ENCODE measurements around the gene IGFBP5. TPM values are rescaled to one million over a fixed set of nuclear protein-coding genes. Genes with fewer than 3 reads are reported as not detected.

Gene IGFBP5
- total RNA-seq, 2 donors from 2014 or later = 44.6 to 68.2 TPM

GRCh38 chr2:216715402-216715974 lies 20.1 kb upstream of the IGFBP5 start:
- intact Hi-C loops (cut with DNase I) = no loop called here
- TF ChIP-seq CTCF (IDR thresholded peaks at IDR 0.05) = no peak
- Histone ChIP-seq H3K27me3 (no peaks in the 10 kb centered on the region), H3K9me3 (no peaks in the 10 kb centered on the region), H3K4me1 (no peaks in the 10 kb centered on the region), H3K36me3 (no peaks in the 10 kb centered on the region), H3K9ac (ENCODE audit: low read depth in 2 of 2, low read length in 2 of 2) (no peak overlapping the region), H3K4me3 (no peak overlapping the region), H3K27ac (no peak overlapping the region)
- DNase-seq = no peak

GRCh38 chr2:216714376-216714775 lies 19.0 kb upstream of the IGFBP5 start:
- Histone ChIP-seq H3K9ac (ENCODE audit: low read depth in 2 of 2, low read length in 2 of 2) (no peak overlapping the region), H3K9me3 (no peaks in the 10 kb centered on the region), H3K27ac (no peak overlapping the region), H3K36me3 (no peaks in the 10 kb centered on the region), H3K27me3 (no peaks in the 10 kb centered on the region), H3K4me1 (no peaks in the 10 kb centered on the region), H3K4me3 (no peak overlapping the region)
- DNase-seq = no peak
- intact Hi-C loops (cut with DNase I) = no loop called here
- TF ChIP-seq CTCF (IDR thresholded peaks at IDR 0.05) = no peak

- TF ChIP-seq CTCF (IDR thresholded peaks at IDR 0.05) = no peak
- no peak overlapping the region for H3K27ac ChIP-seq
- H3K4me1 ChIP-seq = no peaks in the 10 kb centered on the region
- no peaks in the 10 kb centered on the region for H3K27me3 ChIP-seq
- no peak overlapping the region for H3K9ac ChIP-seq (ENCODE audit: low read depth in 2 of 2, low read length in 2 of 2)
- no peak for DNase-seq
- intact Hi-C loops (cut with DNase I) = no loop called here
- H3K4me3 ChIP-seq = no peak overlapping the region
- no peaks in the 10 kb centered on the region for H3K36me3 ChIP-seq
- no peaks in the 10 kb centered on the region for H3K9me3 ChIP-seq
Observed at GRCh38 chr2:216713691-216714336, 18.5 kb upstream of the IGFBP5 start.

GRCh38 chr2:216711348-216711747 lies 16.0 kb upstream of the IGFBP5 start:
- no peaks in the 10 kb centered on the region for H3K36me3 ChIP-seq
- no peaks in the 10 kb centered on the region for H3K9me3 ChIP-seq
- TF ChIP-seq CTCF (IDR thresholded peaks at IDR 0.05) = no peak
- intact Hi-C loops (cut with DNase I) = no loop called here
- no peak overlapping the region for H3K4me3 ChIP-seq
- no peak for DNase-seq
- H3K9ac ChIP-seq (ENCODE audit: low read depth in 2 of 2, low read length in 2 of 2) = no peak overlapping the region
- H3K4me1 ChIP-seq = no peaks in the 10 kb centered on the region
- no peaks in the 10 kb centered on the region for H3K27me3 ChIP-seq
- peak overlapping the region; percentile 37 for H3K27ac ChIP-seq

- Histone ChIP-seq H3K27ac (peak overlapping the region; percentile 37), H3K4me1 (no peaks in the 10 kb centered on the region), H3K27me3 (no peaks in the 10 kb centered on the region), H3K9ac (ENCODE audit: low read depth in 2 of 2, low read length in 2 of 2) (no peak overlapping the region), H3K36me3 (no peaks in the 10 kb centered on the region), H3K4me3 (no peak overlapping the region), H3K9me3 (no peaks in the 10 kb centered on the region)
- DNase-seq = no peak
- TF ChIP-seq CTCF (IDR thresholded peaks at IDR 0.05) = no peak
- intact Hi-C loops (cut with DNase I) = no loop called here
Observed at GRCh38 chr2:216710551-216711301, 15.4 kb upstream of the IGFBP5 start.
